Transverse colon (tissue), 4 donors: ENCODE measurements around the gene RRP7A. TPM values are rescaled to one million over a fixed set of nuclear protein-coding genes. Genes with fewer than 3 reads are reported as not detected.
"Not testable (repeated sequence)": the region's sequence is repeated elsewhere in the genome, so short reads cannot be mapped to it uniquely, and the experiment has no call there.

ENCODE experiments used
- DNase-seq: peaks from one replicate; pipeline ENCODE4 v3.0.0-alpha.2; 2019
- H3K27ac ChIP-seq, 4 donors: fragments of 200-600 bp; sonication (generic); 2 replicates each; pipeline ENCODE4 v1.5.1; 2016 to 2018; ENCODE audit warnings: inconsistent platforms in 4 of 4
- H3K27me3 ChIP-seq: fragments of 200-600 bp; sonication (generic); 2 replicates; pipeline ENCODE4 v1.5.1; 2017; ENCODE audit warnings: inconsistent platforms
- H3K36me3 ChIP-seq, 4 donors: fragments of 200-600 bp; sonication (generic); 2 replicates each; pipeline ENCODE4 v1.5.1; 2017 to 2019; ENCODE audit warnings: inconsistent platforms in 4 of 4
- H3K4me1 ChIP-seq, 4 donors: fragments of 200-600 bp; sonication (generic); 2 replicates each; pipeline ENCODE4 v1.5.1; 2017 to 2020; ENCODE audit warnings: inconsistent platforms in 4 of 4
- H3K4me3 ChIP-seq, 4 donors: fragments of 200-600 bp; sonication (generic); 1 replicate in 1 of 4; 2 replicates in 3 of 4; pipeline versions ENCODE4 v1.5.1 to v1.6.1; 2017 to 2019; ENCODE audit warnings: inconsistent platforms in 4 of 4
- H3K9me3 ChIP-seq, 2 donors: fragments of 200-600 bp; sonication (generic); 2 replicates each; pipeline ENCODE4 v1.5.1; 2017 to 2019; ENCODE audit warnings: inconsistent platforms in 2 of 2
- CTCF ChIP-seq, 5 experiments: fragments of 200-600 bp in 3 of 5; fragments of 450-650 bp in 2 of 5; sonication (generic) in 3 of 5; IDR thresholded peaks; 1 replicate in 2 of 5; 2 replicates in 3 of 5; pipeline ENCODE4 v1.5.1; 2016 to 2017; ENCODE audit warnings: antibody characterized with exemption in 5 of 5, inconsistent platforms in 3 of 5, mild to moderate bottlenecking in 2 of 5, moderate library complexity in 1 of 5
- EP300 ChIP-seq: sonication (generic); formaldehyde crosslinking; IDR thresholded peaks from one replicate; pipeline ENCODE4 v1.6.1; 2017; ENCODE audit warnings: antibody characterized with exemption, low read depth
- POLR2A ChIP-seq: fragments of 450-650 bp; IDR thresholded peaks from one replicate; pipeline ENCODE4 v1.6.1; 2016; ENCODE audit warnings: antibody characterized with exemption, mild to moderate bottlenecking, moderate library complexity
- POLR2AphosphoS5 ChIP-seq, 3 donors: sonication (generic); formaldehyde crosslinking; IDR thresholded peaks; one replicate each; pipeline ENCODE4 v1.6.1; 2016; ENCODE audit warnings: antibody characterized with exemption in 3 of 3
- WGBS, 2 donors: methylation state at CpG; one replicate each; pipeline ENCODE4 v1.1.5; 2018; ENCODE audit warnings: low coverage in 1 of 2; 5-methylcytosine and 5-hydroxymethylcytosine counted together
- in situ Hi-C, 4 donors: fragments of 200-750 bp; cut with MboI; loops; one replicate each; pipeline versions ENCODE4 v1.15.0 to v1.15.1; 2017; ENCODE audit warnings: low sequenced_read_pairs in 3 of 4, low pct_ligation_motif_present in 1 of 4, low pct_unique_long_range_greater_than_20kb in 1 of 4
- intact Hi-C: fragments of 100-400 bp; cut with DNase I; formaldehyde crosslinking; loops from one replicate; pipeline ENCODE4 v1.15.1; 2023; ENCODE audit warnings: low total_unique reads
- total RNA-seq, 4 donors: library from RNA; depleted of rRNA; stranded (reverse); fragments of >200 nt; gene quantifications; one replicate each; pipeline ENCODE4 v1.1.0, GENCODE V29; 2016

RRP7A gene
- 10 to 100 TPM; 13.1 to 27.0 (median 17.2) TPM for total RNA-seq

GRCh38 chr22:42519525-42520401 is at the start of gene RRP7A:
RRP7A (minus strand) TSS chr22:42519796; CDS start chr22:42519786, 10 bp downstream.
- TF ChIP-seq CTCF (IDR thresholded peaks at IDR 0.05) (no peak), POLR2AphosphoS5 (IDR thresholded peaks at IDR 0.05) (peak; percentile 39 to 86 (median 81)), POLR2A (peak; percentile 83)
- Histone ChIP-seq H3K4me3 (peak within 1 kb of the TSS; percentile 43 to 100 (median 88)), H3K9me3 (no peaks in the 10 kb centered on the region), H3K36me3 (peaks cover 0 to 16% (median 2%) of the 10 kb centered on the region in 4 donors), H3K27ac (peak within 1 kb of the TSS; percentile 80 to 93 (median 90)), H3K27me3 (no peaks in the 10 kb centered on the region), H3K4me1 (peaks cover 0 to 12% (median 9%) of the 10 kb centered on the region in 4 donors)
- in situ Hi-C loops (no loop called here), intact Hi-C loops (no loop called here)
- DNase-seq = peak; percentile 86
- 7 to 9% methylated on average over 9 to 48 of the region's 65 CpGs for WGBS, 2 donors

- H3K4me3 ChIP-seq, H3K9me3 ChIP-seq, DNase-seq, H3K27me3 ChIP-seq, intact Hi-C loops, H3K36me3 ChIP-seq, H3K27ac ChIP-seq, H3K4me1 ChIP-seq, in situ Hi-C loops: not testable (repeated sequence)
- 64% methylated on average over 5 of the region's 6 CpGs; no CpG with 5 or more reads in 1 of the 2 donors for WGBS, 2 donors
Measured at GRCh38 chr22:42567950-42568349, 48.4 kb upstream of the RRP7A start.

GRCh38 chr22:42565956-42566355 is 46.4 kb upstream of the RRP7A start:
- TF ChIP-seq CTCF (IDR thresholded peaks at IDR 0.05) (no peak), POLR2AphosphoS5 (IDR thresholded peaks at IDR 0.05) (no peak), POLR2A (no peak), EP300 (no peak)
- no peaks in the 10 kb centered on the region for H3K9me3 ChIP-seq
- no peak for DNase-seq
- in situ Hi-C loops = no loop called here
- WGBS, 2 donors = 92% methylated on average over 12 of the region's 12 CpGs; no CpG with 5 or more reads in 1 of the 2 donors
- intact Hi-C loops = no loop called here
- H3K36me3 ChIP-seq = no peaks in the 10 kb centered on the region
- no peak overlapping the region for H3K27ac ChIP-seq
- peaks cover 0 to 10% (median 4%) of the 10 kb centered on the region in 4 donors for H3K4me1 ChIP-seq
- H3K4me3 ChIP-seq = no peak overlapping the region
- no peaks in the 10 kb centered on the region for H3K27me3 ChIP-seq

- H3K9me3 ChIP-seq = no peaks in the 10 kb centered on the region
- WGBS, 2 donors = 99% methylated on average over 17 of the region's 17 CpGs; no CpG with 5 or more reads in 1 of the 2 donors
- H3K36me3 ChIP-seq = no peaks in the 10 kb centered on the region
- TF ChIP-seq EP300 (no peak), POLR2A (no peak), POLR2AphosphoS5 (IDR thresholded peaks at IDR 0.05) (no peak), CTCF (IDR thresholded peaks at IDR 0.05) (no peak)
- in situ Hi-C loops = no loop called here
- intact Hi-C loops = no loop called here
- H3K4me1 ChIP-seq = peaks cover 0 to 10% (median 4%) of the 10 kb centered on the region in 4 donors
- no peaks in the 10 kb centered on the region for H3K27me3 ChIP-seq
- DNase-seq = no peak
- H3K27ac ChIP-seq = no peak overlapping the region
- no peak overlapping the region for H3K4me3 ChIP-seq
Measured at GRCh38 chr22:42564699-42565098, 45.1 kb upstream of the RRP7A start.

GRCh38 chr22:42563943-42564342 is 44.3 kb upstream of the RRP7A start:
- H3K27ac ChIP-seq, H3K36me3 ChIP-seq, H3K4me3 ChIP-seq, H3K4me1 ChIP-seq, DNase-seq, H3K27me3 ChIP-seq, intact Hi-C loops, H3K9me3 ChIP-seq, in situ Hi-C loops: not testable (repeated sequence)
- 82 to 83% methylated on average over 3 of the region's 3 CpGs for WGBS, 2 donors
